BJ (cell line): ENCODE data around the gene CORIN. TPM values are rescaled to one million over a fixed set of nuclear protein-coding genes. Genes with fewer than 3 reads are reported as not detected.
"Not testable (repeated sequence)": the region's sequence is repeated elsewhere in the genome, so short reads cannot be mapped to it uniquely, and the experiment has no call there.

ENCODE experiments used
- CTCF ChIA-PET: fragments of 350-600 bp; formaldehyde crosslinking; extraction: SDS; loops from one replicate; lab custom pipeline; 2021; ENCODE audit warnings: antibody characterized with exemption, inconsistent platforms; lab: Yijun Ruan, JAX
- POLR2A ChIA-PET: fragments of 300-600 bp; sonication (Branson Sonifier 250); formaldehyde crosslinking; extraction: SDS; loops from one replicate; lab custom pipeline; 2021; ENCODE audit warnings: antibody characterized with exemption; lab: Charles Lee
- DNase-seq: peaks from one replicate; pipeline ENCODE4 v3.0.0-alpha.2; 2011; ENCODE audit warnings: low read depth
- H3K27me3 ChIP-seq: 2 replicates; pipeline ENCODE4 v1.6.0; 2011; ENCODE audit warnings: low read length; ENCODE audit not compliant: control insufficient read depth, insufficient read depth
- H3K36me3 ChIP-seq: 2 replicates; pipeline ENCODE4 v1.5.1; 2011; ENCODE audit warnings: low read length; ENCODE audit not compliant: control insufficient read depth, insufficient read depth
- H3K4me3 ChIP-seq: 2 replicates; pipeline ENCODE4 v1.5.1; 2011; ENCODE audit warnings: low read depth, mild to moderate bottlenecking, control low read depth, low read length
- polyA plus RNA-seq: library from polyadenylated mRNA; depleted of rRNA; stranded (reverse); fragments of >200 nt; gene quantifications from 2 replicates; pipeline ENCODE4 v1.2.3, GENCODE V29; 2011; rRNA removed
- small RNA-seq: library from RNA; depleted of rRNA; stranded (forward); fragments of <200 nt; gene quantifications from one replicate; pipeline ENCODE3, GENCODE V24; 2012; ENCODE audit warnings: low replicate concordance, low read depth; ENCODE audit not compliant: insufficient read length
- TF ChIP-seq, protein P1 (sequence below): IDR thresholded peaks from 2 replicates; pipeline ENCODE4 v1.5.1; 2011; ENCODE audit warnings: low read depth, mild to moderate bottlenecking, control low read depth, inconsistent platforms, low read length, moderate library complexity; ENCODE audit not compliant: insufficient read depth

Gene CORIN
- polyA plus RNA-seq, 1 experiment: 22.1 TPM

GRCh38 chr4:47550899-47551548 lies 286.8 kb downstream of the CORIN start:
- TF ChIP-seq, protein P1, sequence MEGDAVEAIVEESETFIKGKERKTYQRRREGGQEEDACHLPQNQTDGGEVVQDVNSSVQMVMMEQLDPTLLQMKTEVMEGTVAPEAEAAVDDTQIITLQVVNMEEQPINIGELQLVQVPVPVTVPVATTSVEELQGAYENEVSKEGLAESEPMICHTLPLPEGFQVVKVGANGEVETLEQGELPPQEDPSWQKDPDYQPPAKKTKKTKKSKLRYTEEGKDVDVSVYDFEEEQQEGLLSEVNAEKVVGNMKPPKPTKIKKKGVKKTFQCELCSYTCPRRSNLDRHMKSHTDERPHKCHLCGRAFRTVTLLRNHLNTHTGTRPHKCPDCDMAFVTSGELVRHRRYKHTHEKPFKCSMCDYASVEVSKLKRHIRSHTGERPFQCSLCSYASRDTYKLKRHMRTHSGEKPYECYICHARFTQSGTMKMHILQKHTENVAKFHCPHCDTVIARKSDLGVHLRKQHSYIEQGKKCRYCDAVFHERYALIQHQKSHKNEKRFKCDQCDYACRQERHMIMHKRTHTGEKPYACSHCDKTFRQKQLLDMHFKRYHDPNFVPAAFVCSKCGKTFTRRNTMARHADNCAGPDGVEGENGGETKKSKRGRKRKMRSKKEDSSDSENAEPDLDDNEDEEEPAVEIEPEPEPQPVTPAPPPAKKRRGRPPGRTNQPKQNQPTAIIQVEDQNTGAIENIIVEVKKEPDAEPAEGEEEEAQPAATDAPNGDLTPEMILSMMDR: no peak
- no peak overlapping the region for H3K4me3 ChIP-seq
- POLR2A ChIA-PET: interaction anchor here (0.8 kb wide), 1 partner anchor 8 kb away, joined by 3 read pairs; no protein-coding TSS in a partner anchor
- H3K36me3 ChIP-seq: peaks cover 5% of the 10 kb centered on the region; the same call in 1 of the 2 replicates
- CTCF ChIA-PET: interaction anchor here (1.1 to 2.2 kb wide), 2 partner anchors 10 to 13 kb away, joined by 4 to 6 read pairs; no protein-coding TSS in a partner anchor
- H3K27me3 ChIP-seq: no peaks in the 10 kb centered on the region
- no peak for DNase-seq

DNA sequence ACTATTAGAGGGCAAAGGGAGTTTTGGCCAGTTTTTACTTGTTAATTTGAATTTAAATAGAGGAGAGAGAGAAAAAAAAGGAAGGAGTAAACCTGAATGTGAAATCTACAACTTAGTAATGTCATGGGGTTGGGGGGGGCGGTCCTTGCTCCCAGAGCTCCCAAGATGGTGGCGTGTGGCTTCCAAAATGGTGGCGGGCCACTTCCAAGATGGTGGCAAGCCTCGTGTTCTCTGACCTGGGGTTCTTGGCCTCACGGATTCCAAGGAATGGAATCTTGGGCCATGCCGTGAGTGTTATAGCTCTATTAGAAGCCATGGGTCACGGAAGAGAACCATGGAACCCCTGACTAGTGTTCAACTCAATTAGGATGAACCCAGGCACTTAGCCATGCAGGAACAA lies 287.5 kb downstream of the CORIN start:
- H3K4me3 ChIP-seq, POLR2A ChIA-PET, H3K27me3 ChIP-seq, CTCF ChIA-PET, H3K36me3 ChIP-seq, DNase-seq: not testable (repeated sequence)

Small RNAs within 50 kb of the gene (small RNA-seq; reads per million reads assigned to genes)
- gene MIR8053: not detected

Other genes starting within 250 kb of the CORIN start
- gene NFXL1, start 76.5 kb upstream of the CORIN start, polyA plus RNA-seq: 7.1 and 9.7 TPM in 2 replicates
- 0.04 TPM in 1 of 2 replicates, not detected in the other for gene CNGA1, start 178.6 kb upstream of the CORIN start, polyA plus RNA-seq
- 0.60 and 1.0 TPM in 2 replicates for gene NIPAL1, start 178.7 kb upstream of the CORIN start, polyA plus RNA-seq